PFSK-1 (cell line): ENCODE measurements around the gene ZNF746.

Source experiments
- FOXP2 ChIP-seq: optimal IDR thresholded peaks from 2 replicates; pipeline ENCODE3; 2011; ENCODE audit warnings: borderline replicate concordance, control low read depth, inconsistent platforms; ENCODE audit not compliant: insufficient read depth; ENCODE audit errors: extremely low read length, extremely low read depth
- POLR2AphosphoS5 ChIP-seq: IDR thresholded peaks from 2 replicates; pipeline ENCODE4 v1.6.1; 2012; ENCODE audit warnings: low read depth, mild to moderate bottlenecking, control low read depth, low read length, moderate library complexity
- SIN3A ChIP-seq: IDR thresholded peaks from 2 replicates; pipeline ENCODE4 v1.6.1; 2012; ENCODE audit warnings: mild to moderate bottlenecking, low read length, moderate library complexity, borderline replicate concordance; ENCODE audit not compliant: insufficient read depth
- TAF1 ChIP-seq: IDR thresholded peaks from 2 replicates; pipeline ENCODE4 v1.6.1; 2012; ENCODE audit warnings: low read length, control low read depth, borderline replicate concordance; ENCODE audit not compliant: insufficient read depth
- TF ChIP-seq, protein P1 (sequence below), 2 experiments: IDR thresholded peaks; 2 replicates each; pipeline versions ENCODE4 v1.6.1 to v1.8.0; 2011 to 2012; ENCODE audit warnings: low read depth in 2 of 2, low read length in 2 of 2, control low read depth in 1 of 2, inconsistent platforms in 1 of 2, mild to moderate bottlenecking in 1 of 2, moderate library complexity in 1 of 2; ENCODE audit not compliant: insufficient read depth in 1 of 2

The ZNF746 gene

DNA sequence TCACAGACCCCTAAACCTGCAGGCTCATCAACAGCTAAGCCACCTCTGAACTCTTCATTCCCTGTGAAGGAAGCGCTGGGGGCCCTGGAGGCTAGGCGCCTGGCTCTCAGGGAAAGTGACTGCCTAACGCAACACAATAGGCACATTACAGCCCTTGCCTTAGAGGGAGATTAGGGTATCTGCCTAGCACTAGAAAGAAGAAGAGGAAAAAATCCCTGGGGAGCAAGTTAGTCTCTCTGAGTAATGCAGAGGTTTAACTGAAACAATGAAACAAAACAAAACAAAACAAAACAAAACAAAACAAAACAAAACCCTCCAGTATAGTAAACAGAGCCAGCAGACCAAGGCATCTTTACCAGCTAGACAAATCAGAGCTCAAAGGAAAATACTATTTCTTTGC lies 39.4 kb downstream of the ZNF746 start:
- TF ChIP-seq POLR2AphosphoS5 (no peak), SIN3A (no peak), TAF1 (no peak)
- TF ChIP-seq, protein P1, sequence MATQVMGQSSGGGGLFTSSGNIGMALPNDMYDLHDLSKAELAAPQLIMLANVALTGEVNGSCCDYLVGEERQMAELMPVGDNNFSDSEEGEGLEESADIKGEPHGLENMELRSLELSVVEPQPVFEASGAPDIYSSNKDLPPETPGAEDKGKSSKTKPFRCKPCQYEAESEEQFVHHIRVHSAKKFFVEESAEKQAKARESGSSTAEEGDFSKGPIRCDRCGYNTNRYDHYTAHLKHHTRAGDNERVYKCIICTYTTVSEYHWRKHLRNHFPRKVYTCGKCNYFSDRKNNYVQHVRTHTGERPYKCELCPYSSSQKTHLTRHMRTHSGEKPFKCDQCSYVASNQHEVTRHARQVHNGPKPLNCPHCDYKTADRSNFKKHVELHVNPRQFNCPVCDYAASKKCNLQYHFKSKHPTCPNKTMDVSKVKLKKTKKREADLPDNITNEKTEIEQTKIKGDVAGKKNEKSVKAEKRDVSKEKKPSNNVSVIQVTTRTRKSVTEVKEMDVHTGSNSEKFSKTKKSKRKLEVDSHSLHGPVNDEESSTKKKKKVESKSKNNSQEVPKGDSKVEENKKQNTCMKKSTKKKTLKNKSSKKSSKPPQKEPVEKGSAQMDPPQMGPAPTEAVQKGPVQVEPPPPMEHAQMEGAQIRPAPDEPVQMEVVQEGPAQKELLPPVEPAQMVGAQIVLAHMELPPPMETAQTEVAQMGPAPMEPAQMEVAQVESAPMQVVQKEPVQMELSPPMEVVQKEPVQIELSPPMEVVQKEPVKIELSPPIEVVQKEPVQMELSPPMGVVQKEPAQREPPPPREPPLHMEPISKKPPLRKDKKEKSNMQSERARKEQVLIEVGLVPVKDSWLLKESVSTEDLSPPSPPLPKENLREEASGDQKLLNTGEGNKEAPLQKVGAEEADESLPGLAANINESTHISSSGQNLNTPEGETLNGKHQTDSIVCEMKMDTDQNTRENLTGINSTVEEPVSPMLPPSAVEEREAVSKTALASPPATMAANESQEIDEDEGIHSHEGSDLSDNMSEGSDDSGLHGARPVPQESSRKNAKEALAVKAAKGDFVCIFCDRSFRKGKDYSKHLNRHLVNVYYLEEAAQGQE (IDR thresholded peaks at IDR 0.05; ENCODE audit: insufficient read depth in 1 of 2, low read depth in 2 of 2, low read length in 2 of 2): no peak

DNA sequence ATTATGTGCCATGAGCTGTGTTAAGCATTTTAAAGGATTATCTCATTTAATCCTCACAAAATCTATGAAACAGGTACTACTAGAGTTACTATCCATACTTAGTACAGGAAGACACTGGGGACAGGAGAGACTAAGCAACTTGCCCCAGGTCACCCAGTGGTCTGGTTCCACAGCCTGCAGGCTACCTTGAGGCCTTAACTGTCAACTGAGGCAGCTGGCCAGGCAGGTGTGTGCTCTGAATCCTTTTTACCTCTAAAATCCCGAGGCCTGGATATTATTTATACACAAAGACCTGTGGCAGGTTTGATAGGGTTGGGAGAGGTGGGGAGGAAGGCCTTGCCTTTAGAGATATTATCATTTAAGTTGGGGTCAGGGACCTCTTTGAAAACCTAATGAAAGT lies 39.8 kb downstream of the ZNF746 start:
- no peak for TF ChIP-seq TAF1
- TF ChIP-seq FOXP2: no peak
- TF ChIP-seq SIN3A: no peak
- TF ChIP-seq POLR2AphosphoS5: no peak
- TF ChIP-seq, protein P1 (IDR thresholded peaks at IDR 0.05; ENCODE audit: insufficient read depth in 1 of 2, low read depth in 2 of 2, low read length in 2 of 2): no peak

DNA sequence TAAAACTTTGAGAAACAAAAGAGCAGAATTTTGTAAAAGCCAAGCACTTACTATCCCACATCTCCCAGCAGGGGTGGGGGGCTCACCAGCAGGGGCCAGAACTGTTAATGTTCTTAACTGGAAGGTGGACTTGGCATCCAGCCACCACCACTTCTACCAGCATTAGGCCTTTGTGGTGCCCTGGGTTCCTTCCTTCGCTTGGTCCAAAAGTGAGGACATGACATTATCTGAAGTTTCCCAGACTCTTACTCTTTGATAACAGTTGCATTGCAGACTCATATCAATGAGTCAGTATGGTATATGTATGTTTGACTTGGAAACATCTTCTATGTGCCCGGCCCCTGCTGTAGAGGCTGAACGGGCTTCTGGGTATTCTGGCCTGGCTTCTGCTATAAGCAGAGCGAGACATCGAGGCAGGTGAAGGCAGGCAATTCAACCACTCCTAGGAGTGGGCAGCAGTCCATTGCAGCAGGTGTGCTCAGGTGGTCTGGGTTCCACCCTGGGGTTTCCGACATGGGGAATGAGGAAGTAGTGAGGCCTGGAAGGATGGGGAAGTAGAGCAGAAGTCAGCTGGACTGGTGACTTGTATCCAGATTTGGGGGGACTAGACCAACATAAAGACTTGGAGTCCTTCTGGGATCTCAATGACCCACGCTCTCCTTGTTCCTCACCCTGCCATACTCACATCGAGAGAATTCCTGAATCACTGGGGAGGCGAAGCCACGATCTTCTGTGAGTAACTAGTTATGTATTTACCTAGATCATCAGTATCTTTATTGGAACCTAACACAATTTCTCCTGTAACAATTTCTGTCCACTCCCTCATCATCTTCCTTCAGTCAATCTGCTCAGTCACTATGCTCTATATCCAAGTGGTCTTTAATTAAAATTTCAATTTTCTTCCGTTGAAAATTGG lies 40.8 kb downstream of the ZNF746 start:
- TF ChIP-seq TAF1: no peak
- TF ChIP-seq POLR2AphosphoS5: no peak
- no peak for TF ChIP-seq FOXP2
- no peak for TF ChIP-seq SIN3A
- TF ChIP-seq, protein P1 (IDR thresholded peaks at IDR 0.05; ENCODE audit: insufficient read depth in 1 of 2, low read depth in 2 of 2, low read length in 2 of 2): no peak

DNA sequence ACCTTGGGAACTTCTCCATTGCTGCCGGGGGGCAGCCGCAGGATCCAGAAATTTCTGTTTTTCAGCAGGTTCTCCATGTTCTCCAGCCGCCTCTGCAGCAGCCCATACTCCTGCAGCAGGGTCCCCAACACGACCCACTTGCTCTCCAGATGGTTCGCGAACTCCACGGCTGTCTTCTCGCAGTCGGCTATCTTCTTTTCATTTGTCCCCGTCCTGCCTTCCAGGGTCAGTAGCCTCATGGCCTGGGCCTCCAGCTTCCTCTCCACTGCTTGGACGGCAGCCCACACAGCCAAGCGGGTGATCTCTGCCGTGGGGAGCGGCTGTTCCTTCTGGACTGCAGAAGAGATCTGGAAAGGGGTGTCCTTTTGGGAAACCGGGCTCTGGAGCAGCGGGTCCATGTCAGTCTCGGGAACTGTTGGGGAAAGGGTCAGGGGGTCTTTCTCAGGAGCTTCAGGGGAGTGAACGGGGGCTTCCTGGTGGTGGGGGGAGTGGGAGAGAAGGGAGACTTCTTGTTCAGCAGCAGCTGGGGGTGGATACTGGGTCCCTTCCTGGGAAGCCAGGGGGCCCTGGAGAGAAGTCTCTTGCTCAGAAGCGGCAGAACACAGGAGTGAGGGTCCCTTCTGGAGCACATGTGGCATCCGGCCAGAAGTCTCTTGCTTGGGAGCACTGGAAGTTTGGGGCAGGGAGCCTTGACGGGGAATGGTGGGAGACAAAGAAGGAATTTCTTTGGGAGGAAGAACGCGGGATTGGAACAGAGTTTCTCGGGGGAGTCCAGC lies 42.2 kb downstream of the ZNF746 start:
- TF ChIP-seq, protein P1 (IDR thresholded peaks at IDR 0.05; ENCODE audit: insufficient read depth in 1 of 2, low read depth in 2 of 2, low read length in 2 of 2): no peak
- TF ChIP-seq SIN3A (no peak), FOXP2 (no peak), POLR2AphosphoS5 (no peak), TAF1 (no peak)

DNA sequence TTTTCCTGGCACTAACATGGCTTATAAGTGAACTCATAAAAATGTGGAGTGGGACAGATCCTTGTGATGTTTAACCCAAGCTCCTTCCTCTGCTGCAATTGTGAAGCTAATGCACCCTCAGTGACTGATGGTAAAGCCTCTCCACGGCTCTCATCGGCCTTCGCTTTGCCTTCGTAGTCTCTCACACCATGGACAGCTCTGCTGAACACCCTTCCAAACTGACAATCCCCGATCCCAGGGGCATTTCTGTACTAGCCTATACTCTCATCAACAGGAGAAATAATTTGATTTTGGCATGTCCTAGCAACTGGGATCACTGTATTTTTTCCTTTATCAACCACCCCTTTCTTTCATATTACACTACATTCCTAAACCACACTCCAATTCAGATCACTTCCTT lies 42.9 kb downstream of the ZNF746 start:
- TF ChIP-seq FOXP2 (no peak), TAF1 (no peak), POLR2AphosphoS5 (no peak), SIN3A (no peak)
- TF ChIP-seq, protein P1 (IDR thresholded peaks at IDR 0.05; ENCODE audit: insufficient read depth in 1 of 2, low read depth in 2 of 2, low read length in 2 of 2): no peak
